MCF 10A (cell line): ENCODE measurements around the gene ATOH8. TPM values are rescaled to one million over a fixed set of nuclear protein-coding genes. Genes with fewer than 3 reads are reported as not detected.

ENCODE experiments used
- BruUV-seq: library from RNA; stranded (reverse); fragments of 400-500 nt; replicated peaks from 2 replicates; lab custom pipeline; 2021; lab: Mats Ljungman, UMichigan
- CTCF ChIA-PET: fragments of 300-600 bp; sonication (Branson Sonifier 250); formaldehyde crosslinking; extraction: SDS; loops from one replicate; lab custom pipeline; 2021; ENCODE audit warnings: antibody characterized with exemption, inconsistent platforms; lab: Yijun Ruan, JAX
- POLR2A ChIA-PET: fragments of 300-600, 350-650 bp; sonication (Branson Sonifier 250); formaldehyde crosslinking; extraction: SDS; loops from one replicate; lab custom pipeline; 2020; ENCODE audit warnings: antibody characterized with exemption, inconsistent platforms; lab: Yijun Ruan, JAX
- DNase-seq: peaks from one replicate; pipeline ENCODE4 v3.0.0-alpha.2; 2018; ENCODE audit not compliant: unreplicated experiment
- H3K27ac Mint-ChIP-seq: one replicate; pipeline ENCODE4 v1.8.0; 2022; ENCODE audit warnings: mild to moderate bottlenecking, low read depth, mixed read lengths; ENCODE audit not compliant: unreplicated experiment
- H3K27me3 Mint-ChIP-seq: one replicate; pipeline ENCODE4 v1.8.0; 2022; ENCODE audit warnings: mixed read lengths; ENCODE audit not compliant: insufficient read depth, unreplicated experiment
- H3K36me3 Mint-ChIP-seq: one replicate; pipeline ENCODE4 v1.8.0; 2022; ENCODE audit warnings: mild to moderate bottlenecking, moderate library complexity, mixed read lengths; ENCODE audit not compliant: insufficient read depth, unreplicated experiment
- H3K4me1 Mint-ChIP-seq: one replicate; pipeline ENCODE4 v1.8.0; 2022; ENCODE audit warnings: mixed read lengths; ENCODE audit not compliant: insufficient read depth, unreplicated experiment
- H3K4me3 Mint-ChIP-seq: one replicate; pipeline ENCODE4 v1.8.0; 2022; ENCODE audit warnings: mild to moderate bottlenecking, moderate library complexity, mixed read lengths; ENCODE audit not compliant: unreplicated experiment
- H3K9me3 Mint-ChIP-seq: one replicate; pipeline ENCODE4 v1.8.0; 2022; ENCODE audit warnings: mixed read lengths; ENCODE audit not compliant: unreplicated experiment
- CTCF ChIP-seq: fragments of 200-600 bp; IDR thresholded peaks from one replicate; pipeline ENCODE4 v1.8.0; 2022; ENCODE audit warnings: antibody characterized with exemption, mild to moderate bottlenecking; ENCODE audit not compliant: unreplicated experiment
- intact Hi-C: fragments of 100-400 bp; cut with micrococcal nuclease; formaldehyde crosslinking; loops from 2 replicates; pipeline ENCODE4 v1.14.1; 2022
- total RNA-seq: library from RNA; stranded (reverse); gene quantifications from 2 replicates; pipeline ENCODE4 v1.2.3, GENCODE V29; 2022

ATOH8 gene
- total RNA-seq, 1 experiment from 2014 or later = 0.72 TPM

GRCh38 chr2:85769236-85769982, 15.6 kb downstream of the ATOH8 start:
- Mint-ChIP-seq H3K9me3 (no peaks in the 10 kb centered on the region), H3K4me1 (peaks cover 34% of the 10 kb centered on the region), H3K27me3 (peaks cover 8% of the 10 kb centered on the region), H3K36me3 (peaks cover 5% of the 10 kb centered on the region), H3K4me3 (no peak overlapping the region), H3K27ac (no peak overlapping the region)
- DNase-seq = no peak
- ChIA-PET CTCF (interaction anchor here (0.6 to 3.4 kb wide), 7 partner anchors 14 to 132 kb away, joined by 3 to 10 read pairs (median 4); no protein-coding TSS in a partner anchor), POLR2A (interaction anchor here (0.5 to 1.4 kb wide), 5 partner anchors 15 to 239 kb away, joined by 3 to 13 read pairs (median 3); no protein-coding TSS in a partner anchor)
- no TSS peak for BruUV-seq
- intact Hi-C loops = no loop called here
- peak; percentile 16 for TF ChIP-seq CTCF

GRCh38 chr2:85769983-85770362, 16.2 kb downstream of the ATOH8 start:
- H3K27ac Mint-ChIP-seq = no peak overlapping the region
- H3K4me3 Mint-ChIP-seq = no peak overlapping the region
- no peak for DNase-seq
- no TSS peak for BruUV-seq
- H3K36me3 Mint-ChIP-seq = peaks cover 5% of the 10 kb centered on the region
- H3K9me3 Mint-ChIP-seq = no peaks in the 10 kb centered on the region
- intact Hi-C loops = no loop called here
- ChIA-PET CTCF (interaction anchor here (0.6 to 3.4 kb wide), 5 partner anchors 20 to 133 kb away, joined by 3 to 10 read pairs (median 6); no protein-coding TSS in a partner anchor), POLR2A (interaction anchor here (0.9 to 3.1 kb wide), 2 partner anchors 27 to 44 kb away, joined by 3 to 13 read pairs; no protein-coding TSS in a partner anchor)
- peaks cover 2% of the 10 kb centered on the region for H3K27me3 Mint-ChIP-seq
- no peak for TF ChIP-seq CTCF
- H3K4me1 Mint-ChIP-seq = peaks cover 34% of the 10 kb centered on the region

GRCh38 chr2:85770369-85770768, 16.6 kb downstream of the ATOH8 start:
- Mint-ChIP-seq H3K4me3 (no peak overlapping the region), H3K4me1 (peaks cover 34% of the 10 kb centered on the region), H3K9me3 (no peaks in the 10 kb centered on the region), H3K27ac (no peak overlapping the region), H3K27me3 (no peaks in the 10 kb centered on the region), H3K36me3 (peaks cover 5% of the 10 kb centered on the region)
- no TSS peak for BruUV-seq
- CTCF ChIA-PET = interaction anchor here (0.6 to 3.4 kb wide), 6 partner anchors 7 to 133 kb away, joined by 3 to 15 read pairs (median 7); no protein-coding TSS in a partner anchor
- DNase-seq = no peak
- intact Hi-C loops = no loop called here
- POLR2A ChIA-PET = interaction anchor here (0.9 to 3.1 kb wide), 3 partner anchors 7 to 44 kb away, joined by 3 to 23 read pairs (median 13); no protein-coding TSS in a partner anchor
- TF ChIP-seq CTCF = no peak

GRCh38 chr2:85770786-85771409, 17.1 kb downstream of the ATOH8 start:
- Mint-ChIP-seq H3K27me3 (no peaks in the 10 kb centered on the region), H3K9me3 (no peaks in the 10 kb centered on the region), H3K36me3 (peaks cover 5% of the 10 kb centered on the region), H3K27ac (no peak overlapping the region), H3K4me1 (peaks cover 34% of the 10 kb centered on the region), H3K4me3 (no peak overlapping the region)
- no peak for DNase-seq
- CTCF ChIA-PET = interaction anchor here (0.7 to 4.0 kb wide), 9 partner anchors 8 to 134 kb away, joined by 3 to 25 read pairs (median 10); no protein-coding TSS in a partner anchor
- intact Hi-C loops = no loop called here
- no TSS peak for BruUV-seq
- POLR2A ChIA-PET = interaction anchor here (0.9 to 3.1 kb wide), 8 partner anchors 8 to 62 kb away, joined by 3 to 23 read pairs (median 6); no protein-coding TSS in a partner anchor
- no peak for TF ChIP-seq CTCF
